Activated CD8-positive, alpha-beta memory T cell treated with anti-CD3 and anti-CD28 coated beads, Interleukin-2, amount 50 U/mL, for 4 hours (primary cell): ENCODE data around the gene DBF4B.

ENCODE experiments used
- DNase-seq: peaks from one replicate; pipeline ENCODE4 v3.0.0-alpha.2; 2020

DBF4B gene

DNA sequence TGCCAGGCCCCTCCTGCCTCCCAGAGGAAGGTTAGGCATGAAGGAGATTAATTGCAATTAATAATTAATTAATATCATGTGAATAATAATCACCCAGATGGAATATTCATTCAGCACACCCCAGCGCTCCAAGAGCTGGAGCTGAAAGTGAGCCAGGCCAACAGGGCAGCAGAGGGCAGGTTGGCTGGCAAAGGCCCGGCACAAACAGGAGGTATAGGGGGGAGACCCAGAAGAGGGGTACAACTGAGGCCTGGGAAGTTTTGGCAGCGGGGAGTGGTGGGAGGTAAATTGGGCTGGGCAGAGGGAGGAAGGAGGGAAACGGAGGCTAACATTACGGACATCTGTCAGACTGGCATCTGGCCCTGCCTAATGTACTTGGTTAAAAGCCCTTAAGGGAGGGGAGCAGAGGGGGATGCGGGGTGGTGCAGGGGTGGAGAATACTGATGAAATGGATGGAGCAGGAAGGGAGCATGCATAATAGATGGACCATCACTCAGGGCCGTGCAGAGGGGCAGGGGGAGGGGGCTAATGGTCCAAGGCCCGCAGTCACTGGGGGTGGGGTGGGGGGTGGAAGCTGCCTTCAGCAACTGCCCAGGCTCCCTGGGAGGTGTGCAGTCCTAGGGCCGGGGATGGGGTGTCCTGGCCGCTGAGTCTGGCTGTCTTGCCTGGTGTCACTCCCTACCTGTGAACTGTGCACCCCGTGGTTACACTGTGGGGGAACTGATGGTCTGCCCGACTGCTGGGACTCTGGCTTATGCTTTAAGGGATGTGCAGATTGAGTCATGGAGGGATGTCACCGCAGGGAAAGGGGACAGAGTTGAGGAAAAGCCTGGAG, 52.2 kb downstream of the DBF4B start:
- no peak for DNase-seq

DNA sequence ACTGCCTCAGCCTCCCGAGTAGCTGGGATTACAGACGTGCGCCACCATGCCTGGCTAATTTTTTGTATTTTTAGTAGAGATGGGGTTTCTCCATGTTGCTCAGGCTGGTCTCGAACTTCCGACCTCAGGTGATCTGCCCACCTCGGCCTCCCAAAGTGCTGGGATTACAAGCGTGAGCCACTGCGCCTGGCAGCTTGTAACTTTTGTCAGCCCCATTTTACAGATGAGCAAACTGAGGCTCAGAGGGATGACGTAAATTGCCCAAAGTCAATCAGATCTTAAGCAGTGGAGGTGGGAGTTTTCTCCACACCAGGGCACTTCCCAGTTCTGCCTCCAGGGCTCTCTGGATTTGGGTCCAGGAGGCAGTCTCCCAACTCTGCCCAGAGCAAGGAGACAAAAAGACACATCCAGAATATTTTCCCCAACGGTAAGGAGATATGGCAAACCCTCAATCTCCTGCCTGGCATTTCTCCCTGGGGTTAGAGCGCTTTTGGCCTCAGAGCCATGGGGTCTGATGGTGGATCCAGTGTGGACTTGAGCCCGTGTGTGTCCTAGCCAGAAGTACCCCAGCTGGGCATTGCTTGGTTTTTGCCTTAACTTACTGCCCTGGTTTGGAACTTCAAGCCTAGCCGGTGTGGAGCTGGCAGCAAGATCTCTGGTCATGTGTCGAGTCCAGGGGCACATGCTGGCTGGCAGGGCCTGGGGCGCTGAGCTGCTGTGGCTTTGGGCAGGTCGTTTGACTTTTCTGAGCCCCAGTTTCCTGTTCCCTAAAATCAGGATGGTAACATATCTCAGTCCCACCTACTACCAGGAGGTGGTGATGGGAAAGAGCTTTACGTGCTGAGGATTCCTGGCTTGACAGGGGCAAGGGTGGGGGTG, 53.7 kb downstream of the DBF4B start:
- DNase-seq: no peak

DNA sequence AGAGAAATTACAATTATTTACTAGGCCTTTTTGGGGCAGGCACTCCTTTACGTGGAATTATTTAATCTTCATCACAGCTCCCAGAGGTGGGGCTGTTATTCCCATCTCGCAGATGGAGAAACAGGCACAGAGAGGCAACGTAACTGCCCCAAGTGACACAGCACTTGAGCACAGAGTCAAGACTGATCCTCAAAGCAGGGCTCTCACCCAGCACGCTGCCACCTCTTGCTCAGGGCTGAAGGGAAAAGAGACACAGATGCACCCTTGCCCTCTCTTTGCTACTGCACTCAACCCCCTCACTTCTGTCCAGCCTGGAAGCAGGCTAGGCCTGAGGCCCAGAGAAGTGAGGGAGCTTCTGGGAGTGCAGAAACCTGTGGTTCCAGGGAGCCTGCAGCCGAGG, 54.7 kb downstream of the DBF4B start:
- DNase-seq: no peak

DNA sequence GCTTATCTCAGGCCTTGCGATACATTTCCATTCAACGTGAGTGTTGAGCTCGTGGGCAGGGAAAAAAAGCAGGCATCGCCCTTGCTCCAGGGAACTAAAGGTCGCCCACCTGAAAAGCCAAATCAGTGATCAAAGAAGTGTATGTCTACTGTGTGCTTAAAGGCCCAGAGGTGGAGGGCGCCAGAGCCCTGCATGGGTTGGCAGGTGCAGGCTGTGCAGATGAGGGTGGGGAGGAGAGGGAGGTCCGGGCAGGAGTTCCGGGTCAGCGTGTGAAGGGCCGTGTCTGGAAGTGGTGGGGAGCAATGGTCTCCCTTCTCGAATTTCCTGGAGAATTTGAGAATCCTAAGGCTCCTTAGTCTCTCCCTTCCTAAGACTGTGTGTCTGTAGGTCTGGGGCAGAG, 57.5 kb downstream of the DBF4B start:
- no peak for DNase-seq

DNA sequence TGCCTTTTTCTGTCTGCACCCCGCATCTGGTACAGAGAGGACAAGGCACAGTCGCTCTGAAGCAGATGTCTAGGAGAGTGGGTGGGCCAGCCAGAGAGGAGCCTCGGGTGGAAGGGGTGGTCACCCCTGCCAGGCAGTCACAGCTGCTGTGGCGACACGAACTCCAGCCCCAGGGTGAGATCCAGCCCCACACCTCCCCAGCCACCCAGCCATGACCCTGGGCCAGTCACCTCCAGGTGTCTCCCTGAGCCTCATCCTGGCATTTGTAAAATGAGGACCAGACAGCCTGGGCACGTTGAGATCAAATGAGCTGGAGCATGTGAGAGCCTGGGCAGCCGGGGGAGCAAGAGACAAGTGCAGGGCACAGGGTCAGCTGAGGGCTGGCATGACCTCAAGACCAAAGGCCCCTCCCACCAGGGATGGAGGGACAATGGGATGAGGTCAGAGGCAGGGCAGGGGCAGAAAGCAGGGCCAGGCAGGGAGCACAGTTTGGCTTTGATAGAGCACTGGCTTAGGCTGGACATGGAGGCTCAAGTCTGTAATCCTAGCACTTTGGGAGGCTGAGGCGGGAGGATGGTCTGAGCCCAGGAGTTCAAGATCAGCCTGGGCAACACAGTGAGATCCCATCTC, 58.1 kb downstream of the DBF4B start:
- no peak for DNase-seq

DNA sequence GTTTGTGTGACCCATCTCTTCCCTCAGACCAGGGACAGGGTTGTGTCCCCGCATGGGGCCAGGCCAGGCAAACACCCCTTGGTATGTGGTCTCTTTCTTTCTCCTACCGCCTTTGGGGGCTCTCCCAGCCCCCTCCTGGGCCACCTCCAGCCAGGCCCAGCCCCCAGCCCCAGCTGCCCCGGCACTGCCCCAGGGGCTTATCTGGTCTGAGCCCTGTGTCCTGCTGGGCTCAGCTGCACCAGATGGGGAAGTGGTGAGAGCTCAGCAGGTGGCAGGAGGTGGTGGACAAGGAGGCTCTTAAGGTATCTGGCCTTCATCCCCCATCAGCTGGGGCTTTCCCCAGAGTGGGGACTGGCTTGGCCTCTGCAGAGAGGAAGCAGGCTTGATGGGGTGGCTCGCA, 59.0 kb downstream of the DBF4B start:
- no peak for DNase-seq

DNA sequence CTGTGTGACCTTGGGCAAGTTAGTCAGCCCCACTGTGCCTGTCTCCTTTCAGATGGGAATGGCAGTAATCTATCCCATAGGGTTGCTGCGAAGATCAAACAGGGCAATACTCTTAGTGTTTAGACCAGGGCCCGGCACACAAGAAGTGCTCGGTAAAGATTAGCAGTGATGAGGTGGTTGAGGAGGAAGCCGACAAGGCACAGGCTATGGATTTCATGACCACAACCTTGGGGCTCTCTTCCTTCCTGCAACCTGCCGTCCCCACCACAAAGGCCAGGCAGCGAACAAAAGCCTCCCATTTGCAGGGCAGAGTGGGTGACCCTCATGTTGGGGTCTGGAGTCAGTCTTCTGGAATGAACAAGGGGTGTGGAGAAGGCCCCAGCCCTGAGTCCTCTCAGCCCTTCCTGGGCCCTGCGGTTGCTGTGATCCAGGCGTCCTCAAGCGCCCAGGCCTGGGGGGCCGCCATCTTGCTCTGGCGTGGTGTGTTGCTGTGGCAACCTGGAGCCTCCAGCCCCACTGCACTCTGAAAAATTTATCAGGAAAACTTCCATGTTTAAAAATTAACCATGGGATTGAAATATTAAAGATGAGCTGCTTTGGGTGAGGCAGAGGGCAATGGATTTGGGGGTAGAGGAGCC, 60.2 kb downstream of the DBF4B start:
- DNase-seq: no peak

DNA sequence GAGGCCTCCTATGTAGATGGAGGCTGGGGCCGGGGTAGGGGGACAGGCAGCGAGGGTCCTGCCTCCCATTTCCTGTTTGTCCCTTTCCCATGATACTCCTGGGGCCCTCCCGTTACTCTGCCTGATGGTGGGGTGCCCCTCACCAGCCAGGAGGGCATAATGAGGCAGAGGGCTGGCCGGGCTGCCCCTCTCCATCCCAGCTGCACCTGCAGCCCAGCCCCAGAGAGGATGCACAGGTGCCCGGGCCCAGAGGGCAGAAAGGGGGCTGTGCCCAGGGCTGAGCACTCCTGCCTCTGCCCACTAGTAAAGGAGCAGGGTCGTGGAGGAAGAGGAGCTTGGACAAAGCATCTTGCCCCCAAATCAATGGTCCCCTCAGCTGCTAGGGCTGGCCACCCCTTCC, 60.8 kb downstream of the DBF4B start:
- DNase-seq: no peak

DNA sequence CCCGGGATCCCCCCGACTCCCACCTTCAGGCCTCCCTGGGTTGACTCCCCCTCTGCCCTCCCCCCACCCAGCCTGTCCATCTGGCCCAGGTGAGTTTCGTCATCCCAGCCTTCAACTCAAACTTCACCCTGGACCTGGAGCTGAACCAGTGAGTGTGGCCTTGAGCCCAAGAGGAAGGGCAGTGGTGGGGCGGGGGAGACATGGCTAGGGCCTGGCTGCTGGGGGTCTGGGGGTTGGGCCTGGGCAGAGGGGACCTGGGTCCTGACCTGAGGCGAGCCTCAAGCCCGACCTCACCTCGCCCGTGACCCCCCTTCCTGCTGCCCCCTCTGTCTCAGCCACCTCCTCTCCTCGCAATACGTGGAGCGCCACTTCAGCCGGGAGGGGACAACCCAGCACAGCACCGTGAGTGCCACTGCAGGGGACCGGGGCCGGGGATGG, 61.2 kb downstream of the DBF4B start:
- DNase-seq: no peak

DNA sequence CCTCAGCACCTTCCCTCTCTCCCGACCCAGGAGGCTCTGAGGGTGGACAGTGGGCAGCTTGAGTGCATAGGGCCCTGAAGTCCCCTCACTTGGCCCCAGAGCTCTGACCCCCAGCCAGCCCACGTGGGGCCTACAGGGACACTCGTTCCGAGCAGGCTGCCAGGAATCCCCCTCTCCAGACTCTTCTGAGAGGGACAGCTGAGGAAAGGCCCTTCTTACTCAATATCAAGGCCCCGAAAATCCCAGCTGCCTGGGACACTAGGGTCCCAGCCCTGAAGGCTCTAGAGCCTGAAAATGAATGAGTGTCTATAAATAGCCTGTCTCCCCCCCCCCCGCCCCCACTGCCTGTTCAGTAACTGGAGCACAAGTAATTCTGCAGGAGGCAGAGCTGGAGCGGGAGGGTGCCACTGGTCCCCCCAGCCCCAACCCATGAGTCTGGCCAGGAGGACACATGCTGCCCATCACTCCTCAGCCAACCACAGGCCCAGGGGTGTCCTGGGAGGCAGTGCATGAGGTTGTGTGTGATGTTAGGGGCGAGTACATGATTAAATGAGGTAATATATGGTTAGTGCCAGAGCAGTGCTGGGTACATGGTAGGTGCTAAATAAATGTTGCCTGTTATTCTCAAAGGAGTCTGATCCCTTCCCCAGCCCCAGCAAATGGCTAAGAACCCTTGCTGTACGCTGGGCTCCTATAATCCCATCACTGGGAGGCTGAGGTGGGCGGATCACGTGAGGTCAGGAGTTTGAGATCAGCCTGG, 61.9 kb downstream of the DBF4B start:
- DNase-seq: no peak

DNA sequence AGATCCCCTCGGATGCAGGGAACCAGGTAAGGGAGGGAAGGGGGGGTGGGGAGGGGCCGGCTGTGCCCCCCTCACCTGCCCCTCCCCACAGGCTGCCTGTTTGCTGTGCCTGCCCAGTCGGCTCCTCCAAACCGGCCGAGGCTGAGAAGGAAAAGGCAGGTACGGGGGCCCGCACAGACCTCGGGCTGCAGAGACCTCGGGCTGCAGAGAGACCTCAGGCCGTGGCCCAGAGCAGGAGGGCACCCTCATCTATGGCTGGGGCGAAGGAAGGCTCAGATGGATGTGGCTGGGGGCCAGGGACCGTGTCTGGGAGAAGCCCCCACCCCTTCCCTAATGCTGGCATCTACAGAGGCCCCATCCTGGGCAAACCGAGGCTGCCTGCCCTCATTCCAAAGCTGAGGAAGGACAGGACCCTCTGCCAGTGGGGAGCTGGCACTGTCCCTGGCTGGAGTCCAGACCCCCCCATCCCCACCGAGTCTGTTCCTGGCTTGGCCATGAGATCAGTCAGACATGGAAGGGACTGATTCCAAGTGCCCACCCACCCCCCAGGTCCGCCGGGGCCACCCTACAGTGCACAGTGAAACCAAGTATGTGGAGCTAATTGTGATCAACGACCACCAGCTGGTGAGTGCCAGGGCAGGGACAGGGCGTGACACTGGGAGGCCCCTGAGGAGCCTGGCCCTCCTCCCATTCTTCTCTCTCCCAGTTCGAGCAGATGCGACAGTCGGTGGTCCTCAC, 64.0 kb downstream of the DBF4B start:
- no peak for DNase-seq

DNA sequence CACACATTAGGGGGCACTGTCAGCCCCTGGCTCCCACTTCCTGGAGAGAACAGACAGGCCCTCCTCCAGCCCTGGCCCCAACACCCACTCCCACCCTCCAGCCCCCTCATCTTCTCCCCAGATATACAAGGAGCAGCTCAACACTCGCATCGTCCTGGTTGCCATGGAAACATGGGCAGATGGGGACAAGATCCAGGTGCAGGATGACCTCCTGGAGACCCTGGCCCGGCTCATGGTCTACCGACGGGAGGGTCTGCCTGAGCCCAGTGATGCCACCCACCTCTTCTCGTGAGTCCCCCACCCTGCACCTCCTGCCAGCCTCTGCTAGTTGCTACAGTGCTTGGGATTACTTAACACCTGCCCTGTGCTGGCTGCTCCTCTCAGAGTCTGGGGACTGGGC, 64.7 kb downstream of the DBF4B start:
- no peak for DNase-seq

DNA sequence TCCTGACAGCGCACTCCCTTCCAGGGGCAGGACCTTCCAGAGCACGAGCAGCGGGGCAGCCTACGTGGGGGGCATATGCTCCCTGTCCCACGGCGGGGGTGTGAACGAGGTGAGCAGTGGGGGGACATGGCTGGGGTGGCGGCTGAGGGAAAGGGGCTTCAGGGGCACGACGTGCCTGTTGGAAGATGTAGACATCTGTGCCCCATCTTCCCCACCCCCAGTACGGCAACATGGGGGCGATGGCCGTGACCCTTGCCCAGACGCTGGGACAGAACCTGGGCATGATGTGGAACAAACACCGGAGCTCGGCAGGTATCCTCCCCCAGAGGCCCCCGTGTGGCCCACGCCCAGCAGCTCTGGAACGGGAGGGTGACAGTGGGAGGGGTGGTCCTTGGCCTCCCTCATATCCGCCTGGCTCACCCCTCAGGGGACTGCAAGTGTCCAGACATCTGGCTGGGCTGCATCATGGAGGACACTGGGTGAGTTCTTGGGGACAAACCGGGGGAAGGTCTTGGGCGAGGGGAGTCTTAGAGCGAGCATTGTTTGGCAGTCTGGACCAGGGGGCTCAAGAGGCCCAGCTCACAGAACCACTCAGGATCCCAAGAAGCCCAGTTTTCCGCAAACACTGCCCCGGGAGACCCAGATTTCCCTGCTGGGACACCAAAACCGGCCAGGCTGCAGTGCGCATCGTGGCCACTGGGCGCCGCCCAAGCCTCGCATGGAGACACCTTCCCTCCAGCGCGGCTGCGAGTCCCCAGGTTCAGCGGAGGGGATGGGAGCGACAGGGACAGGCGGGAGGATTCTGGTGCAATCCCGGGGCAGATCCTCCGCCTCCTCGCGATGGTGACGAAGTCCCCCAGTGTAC, 66.0 kb downstream of the DBF4B start:
- DNase-seq: peak; percentile 91

DNA sequence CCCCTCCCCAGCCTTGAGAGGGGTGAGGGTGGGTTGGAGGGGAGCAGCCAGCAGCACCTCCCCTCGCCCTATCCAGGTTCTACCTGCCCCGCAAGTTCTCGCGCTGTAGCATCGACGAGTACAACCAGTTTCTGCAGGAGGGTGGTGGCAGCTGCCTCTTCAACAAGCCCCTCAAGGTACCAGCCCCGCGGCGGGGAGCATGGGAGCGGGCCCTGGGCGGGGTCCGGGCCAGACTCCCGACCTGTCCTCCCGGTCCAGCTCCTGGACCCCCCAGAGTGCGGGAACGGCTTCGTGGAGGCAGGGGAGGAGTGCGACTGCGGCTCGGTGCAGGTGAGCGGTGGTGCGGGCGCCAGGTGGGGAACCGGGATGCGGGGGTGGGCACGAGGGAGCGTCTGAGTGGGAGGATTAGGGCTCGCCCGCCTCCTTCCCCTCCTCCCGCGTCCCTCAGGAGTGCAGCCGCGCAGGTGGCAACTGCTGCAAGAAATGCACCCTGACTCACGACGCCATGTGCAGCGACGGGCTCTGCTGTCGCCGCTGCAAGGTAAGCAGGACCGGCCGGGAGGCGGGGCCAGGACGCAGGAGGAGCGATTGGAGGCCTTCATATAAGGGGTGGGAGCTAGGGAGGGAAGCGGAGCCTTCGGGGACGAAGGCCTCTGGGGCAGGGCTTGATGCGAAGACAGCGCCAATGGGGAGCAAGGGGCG, 66.8 kb downstream of the DBF4B start:
- DNase-seq: peak; percentile 99

DNA sequence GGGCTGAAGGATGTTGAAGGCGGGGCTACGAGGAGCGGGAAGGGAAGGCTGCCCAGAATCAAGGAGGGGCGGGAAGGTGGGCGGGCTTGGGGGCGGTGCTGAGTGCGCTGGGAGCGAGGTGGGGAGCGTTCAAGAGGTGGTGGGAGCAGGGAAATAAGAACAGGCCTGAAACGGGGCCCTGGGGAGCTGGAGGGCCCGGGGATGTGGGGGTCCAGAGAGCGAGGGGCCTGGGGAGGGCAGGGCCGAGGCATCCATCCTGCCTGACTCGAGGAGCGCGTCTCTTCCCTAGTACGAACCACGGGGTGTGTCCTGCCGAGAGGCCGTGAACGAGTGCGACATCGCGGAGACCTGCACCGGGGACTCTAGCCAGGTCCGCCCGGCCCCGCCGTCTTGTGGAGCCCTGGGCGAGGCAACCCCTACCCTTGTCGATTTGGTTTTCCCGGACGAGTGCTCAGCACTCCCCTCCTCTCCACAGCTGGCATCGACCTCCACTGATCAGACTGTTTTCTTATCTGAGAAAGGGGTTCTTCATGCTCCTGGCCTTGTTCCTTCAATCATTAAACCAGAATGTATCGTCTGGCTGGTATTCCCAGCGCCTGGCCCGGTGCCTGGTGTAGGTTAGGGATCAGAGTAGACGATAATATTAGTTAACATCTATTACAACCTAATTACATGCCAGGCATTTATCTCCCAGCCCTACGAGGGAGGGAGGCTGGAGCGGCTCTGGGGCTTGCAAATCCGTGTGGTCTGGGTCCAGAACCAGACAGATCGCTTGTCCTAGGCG, 67.6 kb downstream of the DBF4B start:
- no peak for DNase-seq

DNA sequence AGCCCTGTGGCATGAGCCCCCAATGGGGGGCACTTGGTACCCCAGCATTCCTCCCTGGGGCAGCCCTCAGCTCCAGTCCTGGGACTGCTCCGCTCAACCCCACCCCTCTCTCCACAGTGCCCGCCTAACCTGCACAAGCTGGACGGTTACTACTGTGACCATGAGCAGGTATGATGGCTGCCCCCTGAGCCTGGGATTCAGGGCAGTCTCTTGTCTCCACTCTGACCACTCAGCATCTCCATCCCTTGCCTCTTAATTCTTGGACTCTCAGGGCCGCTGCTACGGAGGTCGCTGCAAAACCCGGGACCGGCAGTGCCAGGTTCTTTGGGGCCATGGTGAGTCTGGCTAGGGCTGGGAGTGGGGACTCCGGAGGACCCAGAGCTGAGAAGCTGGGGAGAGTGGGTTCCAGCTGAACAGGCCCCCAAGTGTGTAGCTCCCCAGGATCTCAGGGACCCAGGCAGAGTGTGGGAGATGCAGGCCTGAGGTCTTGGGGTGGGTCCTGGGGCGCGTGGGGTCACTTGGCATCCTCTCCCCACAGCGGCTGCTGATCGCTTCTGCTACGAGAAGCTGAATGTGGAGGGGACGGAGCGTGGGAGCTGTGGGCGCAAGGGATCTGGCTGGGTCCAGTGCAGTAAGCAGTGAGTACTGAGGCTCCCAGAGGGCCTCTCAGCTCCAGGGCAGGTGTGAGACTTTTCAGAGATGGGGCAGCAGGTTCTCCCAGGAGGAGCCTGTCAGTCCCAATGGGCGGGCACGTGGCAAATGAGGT, 68.3 kb downstream of the DBF4B start:
- no peak for DNase-seq

DNA sequence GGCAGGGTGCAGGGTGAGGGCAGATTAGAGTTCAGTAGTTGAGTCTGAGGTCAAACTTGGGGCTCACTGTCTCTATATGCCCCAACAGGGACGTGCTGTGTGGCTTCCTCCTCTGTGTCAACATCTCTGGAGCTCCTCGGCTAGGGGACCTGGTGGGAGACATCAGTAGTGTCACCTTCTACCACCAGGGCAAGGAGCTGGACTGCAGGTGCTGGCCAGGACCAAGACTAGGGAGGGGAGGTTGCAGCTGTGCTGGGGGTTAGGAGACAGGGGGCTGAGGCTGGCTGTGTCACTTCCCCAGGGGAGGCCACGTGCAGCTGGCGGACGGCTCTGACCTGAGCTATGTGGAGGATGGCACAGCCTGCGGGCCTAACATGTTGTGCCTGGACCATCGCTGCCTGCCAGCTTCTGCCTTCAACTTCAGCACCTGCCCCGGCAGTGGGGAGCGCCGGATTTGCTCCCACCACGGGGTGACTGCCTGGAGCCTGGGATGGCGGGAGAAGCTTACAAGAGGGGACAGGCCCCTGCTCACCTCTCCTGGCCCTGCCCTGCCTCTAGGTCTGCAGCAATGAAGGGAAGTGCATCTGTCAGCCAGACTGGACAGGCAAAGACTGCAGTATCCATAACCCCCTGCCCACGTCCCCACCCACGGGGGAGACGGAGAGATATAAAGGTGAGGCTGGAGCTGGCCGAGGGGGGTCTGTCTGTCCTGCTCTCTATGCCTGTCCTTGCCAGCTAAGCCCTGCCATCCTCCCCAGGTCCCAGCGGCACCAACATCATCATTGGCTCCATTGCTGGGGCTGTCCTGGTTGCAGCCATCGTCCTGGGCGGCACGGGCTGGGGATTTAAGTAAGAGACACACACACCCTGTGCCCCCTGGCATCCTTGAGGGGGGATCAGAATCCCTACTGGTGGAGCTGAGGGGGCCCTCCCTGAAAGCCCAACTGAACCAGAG, 69.2 kb downstream of the DBF4B start:
- DNase-seq: no peak
